ENCODE results near the gene SLC18B1.

DNA sequence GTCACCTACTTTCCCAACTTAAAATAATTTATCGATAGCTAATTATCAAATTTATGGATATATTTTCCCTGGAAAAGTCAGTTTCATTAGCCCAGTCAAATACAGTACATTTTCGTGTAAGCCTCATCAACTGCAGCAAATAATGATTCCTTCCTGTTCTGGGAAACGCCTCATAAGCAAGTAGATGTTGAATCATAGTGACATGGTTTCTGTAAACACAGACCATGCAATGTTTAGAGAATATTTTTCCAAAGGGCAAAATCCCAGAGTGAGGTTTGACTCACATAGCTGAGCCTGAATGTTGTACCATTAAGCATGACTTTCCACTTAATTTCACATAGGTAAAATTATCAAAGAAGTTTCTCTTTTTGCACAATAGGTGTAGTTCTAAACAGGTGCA lies 67.9 kb downstream of the SLC18B1 start:
- TF ChIP-seq, protein P1, sequence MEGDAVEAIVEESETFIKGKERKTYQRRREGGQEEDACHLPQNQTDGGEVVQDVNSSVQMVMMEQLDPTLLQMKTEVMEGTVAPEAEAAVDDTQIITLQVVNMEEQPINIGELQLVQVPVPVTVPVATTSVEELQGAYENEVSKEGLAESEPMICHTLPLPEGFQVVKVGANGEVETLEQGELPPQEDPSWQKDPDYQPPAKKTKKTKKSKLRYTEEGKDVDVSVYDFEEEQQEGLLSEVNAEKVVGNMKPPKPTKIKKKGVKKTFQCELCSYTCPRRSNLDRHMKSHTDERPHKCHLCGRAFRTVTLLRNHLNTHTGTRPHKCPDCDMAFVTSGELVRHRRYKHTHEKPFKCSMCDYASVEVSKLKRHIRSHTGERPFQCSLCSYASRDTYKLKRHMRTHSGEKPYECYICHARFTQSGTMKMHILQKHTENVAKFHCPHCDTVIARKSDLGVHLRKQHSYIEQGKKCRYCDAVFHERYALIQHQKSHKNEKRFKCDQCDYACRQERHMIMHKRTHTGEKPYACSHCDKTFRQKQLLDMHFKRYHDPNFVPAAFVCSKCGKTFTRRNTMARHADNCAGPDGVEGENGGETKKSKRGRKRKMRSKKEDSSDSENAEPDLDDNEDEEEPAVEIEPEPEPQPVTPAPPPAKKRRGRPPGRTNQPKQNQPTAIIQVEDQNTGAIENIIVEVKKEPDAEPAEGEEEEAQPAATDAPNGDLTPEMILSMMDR (IDR thresholded peaks at IDR 0.05 in 8 of 11, conservative IDR thresholded peaks at IDR 0.05 in 3 of 11), result no peak
- TF ChIP-seq POLR2AphosphoS5 (IDR thresholded peaks at IDR 0.05), result no peak
- no peak for TF ChIP-seq POLR2A (IDR thresholded peaks at IDR 0.05)

Data from spleen (tissue), 7 donors.